ENCODE results near the gene MED9.

DNA sequence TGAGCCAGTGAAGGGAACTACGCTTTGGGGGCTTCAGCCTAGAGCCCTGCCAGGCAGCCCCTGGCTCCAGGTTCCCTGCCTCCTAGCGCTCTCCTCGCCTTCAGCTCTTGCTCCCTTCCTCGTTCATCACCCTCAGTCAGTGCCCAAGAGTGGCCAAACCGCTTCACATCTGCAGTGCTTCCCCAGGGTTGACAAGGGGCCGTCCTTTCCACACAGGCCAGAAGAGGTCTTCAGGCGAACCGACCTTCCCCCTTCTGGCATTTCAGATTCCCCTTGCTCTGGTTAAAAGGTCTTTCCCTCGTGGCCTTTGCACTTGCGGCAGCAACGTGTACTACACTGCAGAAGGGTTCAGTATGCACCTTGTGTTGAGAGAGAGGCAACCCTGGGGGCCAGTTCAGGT, 15.3 kb downstream of the MED9 start:
- TF ChIP-seq, protein P1, sequence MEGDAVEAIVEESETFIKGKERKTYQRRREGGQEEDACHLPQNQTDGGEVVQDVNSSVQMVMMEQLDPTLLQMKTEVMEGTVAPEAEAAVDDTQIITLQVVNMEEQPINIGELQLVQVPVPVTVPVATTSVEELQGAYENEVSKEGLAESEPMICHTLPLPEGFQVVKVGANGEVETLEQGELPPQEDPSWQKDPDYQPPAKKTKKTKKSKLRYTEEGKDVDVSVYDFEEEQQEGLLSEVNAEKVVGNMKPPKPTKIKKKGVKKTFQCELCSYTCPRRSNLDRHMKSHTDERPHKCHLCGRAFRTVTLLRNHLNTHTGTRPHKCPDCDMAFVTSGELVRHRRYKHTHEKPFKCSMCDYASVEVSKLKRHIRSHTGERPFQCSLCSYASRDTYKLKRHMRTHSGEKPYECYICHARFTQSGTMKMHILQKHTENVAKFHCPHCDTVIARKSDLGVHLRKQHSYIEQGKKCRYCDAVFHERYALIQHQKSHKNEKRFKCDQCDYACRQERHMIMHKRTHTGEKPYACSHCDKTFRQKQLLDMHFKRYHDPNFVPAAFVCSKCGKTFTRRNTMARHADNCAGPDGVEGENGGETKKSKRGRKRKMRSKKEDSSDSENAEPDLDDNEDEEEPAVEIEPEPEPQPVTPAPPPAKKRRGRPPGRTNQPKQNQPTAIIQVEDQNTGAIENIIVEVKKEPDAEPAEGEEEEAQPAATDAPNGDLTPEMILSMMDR (IDR thresholded peaks at IDR 0.05) = no peak
- no peak for TF ChIP-seq POLR2A (IDR thresholded peaks at IDR 0.05)
